Measurements from ENCODE around the gene MED14. TPM values are rescaled to one million over a fixed set of nuclear protein-coding genes. Genes with fewer than 3 reads are reported as not detected.

The MED14 gene
- total and polyA plus RNA-seq, 2 of the 8 experiments (the other 6 are each of a cell fraction or from before 2014, with no cell fraction given): 79.7 to 117 TPM

DNA sequence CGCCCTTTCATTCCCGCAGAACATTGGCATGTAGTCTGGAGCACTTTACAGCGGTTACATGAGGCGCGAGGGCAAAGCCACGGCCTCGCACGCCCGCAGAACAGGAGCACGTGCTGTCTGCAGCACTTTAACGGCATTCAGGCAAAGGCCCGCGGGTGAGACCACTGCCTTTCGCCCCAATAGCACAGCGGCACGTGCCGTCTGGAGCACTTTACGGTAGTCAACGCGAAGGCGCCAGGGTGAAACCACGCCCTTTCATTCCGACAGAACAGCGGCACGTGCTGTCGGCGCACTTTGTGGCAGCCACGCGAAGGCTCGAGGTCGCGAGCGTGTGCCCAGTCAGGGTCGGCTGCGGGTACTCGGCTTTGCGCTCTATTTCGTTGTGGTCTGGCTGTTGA, 112.2 kb downstream of the MED14 start, which contains the start of gene MPC1L (continued):
- TF ChIP-seq JUND (IDR thresholded peaks at IDR 0.05; ENCODE audit: low read length) (no peak), TCF12 (IDR thresholded peaks at IDR 0.05; ENCODE audit: low read depth, low read length) (no peak), ZNF274 (IDR thresholded peaks at IDR 0.05; ENCODE audit: borderline replicate concordance, extremely low read depth, low read length) (no peak), KDM5A (IDR thresholded peaks at IDR 0.05; ENCODE audit: low read length) (no peak)
